GM23338 (cell line): Measurements from ENCODE around the gene SLC2A6. TPM values are rescaled to one million over a fixed set of nuclear protein-coding genes. Genes with fewer than 3 reads are reported as not detected.

Experiments
- ATAC-seq: fragments of 200-7000 bp; cut with Tn5 transposase; 3 replicates; pipeline ENCODE4 v1.9.1; 2020
- DNase-seq: peaks from one replicate; pipeline ENCODE4 v3.0.0-alpha.2; 2015; ENCODE audit warnings: low spot score
- H2AFZ ChIP-seq: fragments of 200-600 bp; sonication (generic); 2 replicates; pipeline ENCODE4 v1.8.0; 2016; ENCODE audit warnings: antibody characterized with exemption, mild to moderate bottlenecking, moderate library complexity
- H3F3A ChIP-seq: fragments of 200-600 bp; sonication (generic); replicated peaks from 2 replicates; pipeline ENCODE4 v1.8.0; 2017; ENCODE audit warnings: antibody characterized with exemption, mixed run types, low read depth
- H3K27ac ChIP-seq: fragments of 200-600 bp; sonication (generic); 2 replicates; pipeline ENCODE4 v1.6.1; 2016; ENCODE audit warnings: low read depth
- H3K27me3 ChIP-seq: fragments of 200-600 bp; sonication (generic); 2 replicates; pipeline ENCODE4 v1.8.0; 2016; ENCODE audit warnings: mild to moderate bottlenecking, mixed run types, moderate library complexity; ENCODE audit not compliant: insufficient read depth
- H3K36me3 ChIP-seq: fragments of 200-600 bp; sonication (generic); 2 replicates; pipeline ENCODE4 v1.8.0; 2016; ENCODE audit warnings: mild to moderate bottlenecking; ENCODE audit not compliant: insufficient read depth
- H3K4me1 ChIP-seq: fragments of 200-600 bp; sonication (generic); 2 replicates; pipeline ENCODE4 v1.8.0; 2016; ENCODE audit warnings: mild to moderate bottlenecking, moderate library complexity; ENCODE audit not compliant: insufficient read depth
- H3K4me2 ChIP-seq: fragments of 200-600 bp; sonication (generic); 2 replicates; pipeline ENCODE4 v1.7.1; 2017; ENCODE audit warnings: mixed run types
- H3K4me3 ChIP-seq: fragments of 200-600 bp; sonication (generic); 2 replicates; pipeline ENCODE4 v1.6.1; 2016; ENCODE audit warnings: mixed run types
- H3K79me2 ChIP-seq: fragments of 200-600 bp; sonication (generic); replicated peaks from 2 replicates; pipeline ENCODE4 v1.8.0; 2017; ENCODE audit warnings: mild to moderate bottlenecking; ENCODE audit not compliant: insufficient read depth
- H3K9me2 ChIP-seq: fragments of 200-600 bp; sonication (generic); 2 replicates; pipeline ENCODE4 v1.8.0; 2017; ENCODE audit not compliant: insufficient read depth
- H4K20me1 ChIP-seq: fragments of 200-600 bp; sonication (generic); replicated peaks from 2 replicates; pipeline ENCODE4 v1.8.0; 2017; ENCODE audit warnings: mild to moderate bottlenecking; ENCODE audit not compliant: insufficient read depth
- H3K27ac Mint-ChIP-seq: 2 replicates; pipeline ENCODE4 v1.8.0; 2020; ENCODE audit warnings: inconsistent platforms, mild to moderate bottlenecking, moderate library complexity, mixed read lengths
- H3K27me3 Mint-ChIP-seq: 3 replicates; pipeline ENCODE4 v1.8.0; 2022; ENCODE audit warnings: low read depth, mild to moderate bottlenecking, moderate library complexity, mixed read lengths, inconsistent platforms; ENCODE audit not compliant: insufficient read depth, poor library complexity
- H3K36me3 Mint-ChIP-seq: 3 replicates; pipeline ENCODE4 v1.8.0; 2021; ENCODE audit warnings: low read depth, mild to moderate bottlenecking, inconsistent platforms, moderate library complexity, mixed read lengths
- H3K4me1 Mint-ChIP-seq: 3 replicates; pipeline ENCODE4 v1.8.0; 2020; ENCODE audit warnings: mild to moderate bottlenecking, inconsistent platforms, mixed read lengths
- H3K4me3 Mint-ChIP-seq: 3 replicates; pipeline ENCODE4 v1.8.0; 2021; ENCODE audit warnings: moderate library complexity, mild to moderate bottlenecking, inconsistent platforms, mixed read lengths
- H3K9me3 Mint-ChIP-seq: 3 replicates; pipeline ENCODE4 v1.8.0; 2020; ENCODE audit warnings: moderate library complexity, mild to moderate bottlenecking, inconsistent platforms, mixed read lengths
- CTCF ChIP-seq, 2 experiments: fragments of 200-600 bp in 1 of 2; sonication (generic) in 1 of 2; conservative IDR thresholded peaks; 2 replicates each; pipeline versions ENCODE4 v1.5.1 to v1.6.1; 2016 to 2017; ENCODE audit warnings: antibody characterized with exemption in 2 of 2, low read depth in 2 of 2, mild to moderate bottlenecking in 2 of 2, moderate library complexity in 1 of 2
- POLR2AphosphoS5 ChIP-seq: IDR thresholded peaks from 2 replicates; pipeline ENCODE4 v1.6.1; 2016; ENCODE audit warnings: antibody characterized with exemption, low read depth
- REST ChIP-seq: IDR thresholded peaks from one replicate; pipeline ENCODE4 v1.6.1; 2018; ENCODE audit warnings: antibody characterized with exemption; ENCODE audit not compliant: unreplicated experiment
- STAT1 ChIP-seq: IDR thresholded peaks from one replicate; pipeline ENCODE4 v1.6.1; 2016; ENCODE audit warnings: antibody characterized with exemption; ENCODE audit not compliant: unreplicated experiment
- ZNF331 ChIP-seq: fragments of 250-450 bp; sonication (Bioruptor Pico); IDR thresholded peaks from 2 replicates; pipeline ENCODE4 v1.5.0; 2020; ENCODE audit warnings: low read depth, mild to moderate bottlenecking, moderate library complexity
- ZNF462 ChIP-seq: fragments of 250-450 bp; sonication (Bioruptor Pico); IDR thresholded peaks from 2 replicates; pipeline ENCODE4 v1.5.0; 2020; ENCODE audit warnings: mild to moderate bottlenecking, moderate library complexity
- polyA plus RNA-seq: library from polyadenylated mRNA; unstranded; fragments of >200 nt; fragmentation: Nextera tagmentation; extraction: Ambion mirVana; gene quantifications from 2 replicates; pipeline ENCODE4 v1.2.1, GENCODE V29; 2016
- total RNA-seq: library from RNA; depleted of rRNA; stranded (reverse); fragments of >200 nt; shearing (Covaris generic); gene quantifications from 2 replicates; pipeline ENCODE4 v1.2.3, GENCODE V29; 2014

SLC2A6 gene
- total and polyA plus RNA-seq, 2 experiments from 2014 or later = 17.5 to 39.3 TPM

- Histone ChIP-seq H3K79me2 (no peaks in the 10 kb centered on the region), H3K4me3 (no peak overlapping the region), H3K27ac (peak overlapping the region; percentile 50; the same call in 1 of the 2 replicates), H3K27me3 (no peaks in the 10 kb centered on the region), H3K9me2 (no peaks in the 10 kb centered on the region), H3K36me3 (peaks cover 3% of the 10 kb centered on the region; the same call in 1 of the 2 replicates), H2AFZ (no peak overlapping the region), H3K4me1 (no peaks in the 10 kb centered on the region), H3K4me2 (no peak overlapping the region), H4K20me1 (peaks cover 11% of the 10 kb centered on the region; the same call in 1 of the 2 replicates), H3F3A (peaks cover 6% of the 10 kb centered on the region)
- Mint-ChIP-seq H3K27me3 (peaks cover 7% of the 10 kb centered on the region), H3K27ac (no peak overlapping the region; the same call in 1 of the 2 replicates), H3K36me3 (peaks cover 9% of the 10 kb centered on the region; the same call in 2 of the 3 replicates), H3K4me1 (no peaks in the 10 kb centered on the region), H3K9me3 (no peaks in the 10 kb centered on the region), H3K4me3 (no peak overlapping the region)
- TF ChIP-seq STAT1 = no peak
- peak in 1 of 2 experiments; percentile 40; a peak in 3 of 4 replicates for TF ChIP-seq CTCF (conservative IDR thresholded peaks at IDR 0.05; ENCODE audit: low read depth in 2 of 2)
- peak; percentile 66 for TF ChIP-seq POLR2AphosphoS5
- TF ChIP-seq REST = no peak
- TF ChIP-seq ZNF462 (CRISPR knock-in tag) = no peak
- TF ChIP-seq ZNF331 (CRISPR knock-in tag) = no peak
- DNase-seq (peak; percentile 71), ATAC-seq (peak; percentile 51)
Observed at GRCh38 chr9:133470427-133470924, 8.4 kb downstream of the SLC2A6 start.
